ENCODE results near the gene ZFP36L1.
"Not testable (repeated sequence)": the region's sequence is repeated elsewhere in the genome, so short reads cannot be mapped to it uniquely, and the experiment has no call there.

The ZFP36L1 gene

DNA sequence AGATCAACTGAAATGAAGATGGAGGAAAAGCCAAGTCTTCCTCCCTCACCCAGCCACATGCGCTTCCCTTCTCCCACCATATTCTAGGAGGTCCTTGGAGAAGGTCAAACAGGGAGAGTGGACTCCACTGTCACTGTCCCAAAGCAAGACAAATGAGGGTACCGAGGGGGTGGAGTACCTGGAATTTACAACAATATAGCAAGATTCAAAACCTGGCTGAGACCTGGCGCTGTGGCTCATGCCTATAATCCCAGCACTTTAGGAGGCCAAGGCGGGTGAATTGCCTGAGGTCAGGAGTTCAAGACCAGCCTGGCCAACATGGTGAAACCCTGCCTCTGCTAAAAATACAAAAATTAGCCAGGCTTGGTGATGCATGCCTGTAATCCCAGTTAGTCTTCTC is 29.0 kb downstream of the ZFP36L1 start:
- DNase-seq (ENCODE audit: low read depth, low spot score), result not testable (repeated sequence)

DNA sequence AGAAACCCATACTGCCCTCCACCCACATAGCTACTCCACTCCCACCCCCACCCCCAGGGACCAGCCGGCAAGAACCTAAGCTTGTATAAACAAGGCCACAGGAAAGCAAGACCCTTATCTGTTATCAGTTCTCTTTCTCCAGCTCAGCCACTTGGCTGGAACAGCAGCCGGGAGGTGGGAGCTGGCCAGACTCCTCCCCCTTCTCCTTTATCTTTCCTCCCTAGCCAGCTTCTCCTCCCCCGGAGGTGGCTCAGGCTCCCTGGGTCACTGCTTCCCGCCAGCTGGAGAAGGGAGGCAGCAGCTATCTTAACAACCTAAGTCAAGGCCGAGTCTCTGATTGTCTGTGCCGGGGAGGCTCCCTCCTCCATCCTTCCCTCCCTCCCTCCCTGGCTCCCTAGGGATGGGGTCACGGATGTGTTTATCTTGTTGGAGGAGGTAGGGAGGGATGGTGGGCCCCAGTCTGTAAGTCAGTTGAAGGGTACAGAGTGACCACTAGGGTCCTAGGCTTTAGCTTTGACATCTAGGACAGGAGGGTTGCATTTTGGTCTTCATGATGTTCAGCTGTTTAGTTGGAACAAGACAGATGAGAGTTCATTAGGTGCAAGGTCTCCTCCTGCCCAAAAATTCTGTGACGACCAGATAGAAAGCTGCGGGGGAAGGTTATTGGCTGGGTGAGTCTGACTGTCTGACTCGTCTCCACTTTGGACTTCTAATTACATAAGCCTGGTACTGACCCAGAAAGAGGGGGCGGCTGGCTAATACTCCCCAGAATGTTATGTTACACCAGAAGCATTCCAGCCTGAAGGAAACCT is 29.7 kb downstream of the ZFP36L1 start:
- no peak for DNase-seq (ENCODE audit: low read depth, low spot score)

DNA sequence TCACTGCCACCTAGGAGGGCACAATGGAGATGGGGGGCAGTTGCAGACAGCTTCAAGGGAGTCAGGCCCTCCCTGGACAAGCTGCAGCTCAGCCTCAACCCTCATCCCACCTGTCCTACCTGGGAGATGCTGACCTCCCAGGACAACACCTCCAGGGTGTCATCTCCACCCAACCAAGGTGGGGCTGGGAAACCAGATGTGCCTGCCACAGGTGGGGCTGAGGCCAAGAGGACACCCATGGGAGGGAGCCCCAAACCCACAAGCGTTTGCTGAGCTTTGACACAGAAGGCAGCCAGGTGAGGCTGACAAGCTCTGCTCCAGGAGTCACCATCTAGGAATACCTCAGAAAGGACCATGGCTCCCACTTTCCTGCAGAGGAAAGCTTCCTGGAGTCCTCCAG is 31.5 kb downstream of the ZFP36L1 start:
- DNase-seq (ENCODE audit: low read depth, low spot score), result no peak

DNA sequence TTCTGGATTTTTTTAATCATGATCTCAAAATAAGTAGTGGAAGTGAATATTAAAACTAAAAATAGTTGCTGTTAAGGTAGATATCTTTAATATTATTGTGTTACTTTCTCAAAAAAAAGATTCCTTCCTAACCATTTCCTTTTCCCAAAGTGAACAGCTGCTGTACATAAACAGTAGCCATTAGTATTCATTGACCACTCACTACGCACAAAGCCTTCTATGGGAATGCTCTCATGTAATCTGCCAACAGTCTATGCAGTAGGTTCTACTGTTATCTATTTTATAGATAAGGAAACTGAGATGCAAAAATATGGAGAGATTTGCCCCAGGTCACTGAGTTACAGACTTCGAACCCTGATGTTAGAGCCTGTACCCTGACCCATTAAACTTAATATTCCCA is 32.1 kb downstream of the ZFP36L1 start:
- no peak for DNase-seq (ENCODE audit: low read depth, low spot score)

DNA sequence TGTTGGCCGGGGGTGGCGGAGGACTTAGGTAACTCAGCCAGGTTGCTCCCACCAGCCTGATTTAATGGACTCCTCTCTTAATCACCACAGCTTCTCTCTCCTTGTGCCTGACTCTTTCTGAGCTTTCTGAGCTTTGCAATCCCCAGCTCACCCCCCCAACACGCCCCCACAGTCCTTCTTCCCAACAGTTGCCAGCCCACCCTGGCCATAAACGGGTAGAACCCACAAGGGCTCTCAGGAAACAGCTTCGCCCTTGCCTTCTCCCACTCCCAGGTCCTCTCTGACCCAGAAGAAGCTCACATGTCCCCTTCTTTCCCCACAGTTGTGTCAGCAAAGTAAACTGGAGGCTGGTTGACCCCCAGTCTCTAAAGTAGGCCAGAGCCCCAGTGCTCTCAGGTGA is 32.9 kb downstream of the ZFP36L1 start:
- DNase-seq (ENCODE audit: low read depth, low spot score), result no peak

DNA sequence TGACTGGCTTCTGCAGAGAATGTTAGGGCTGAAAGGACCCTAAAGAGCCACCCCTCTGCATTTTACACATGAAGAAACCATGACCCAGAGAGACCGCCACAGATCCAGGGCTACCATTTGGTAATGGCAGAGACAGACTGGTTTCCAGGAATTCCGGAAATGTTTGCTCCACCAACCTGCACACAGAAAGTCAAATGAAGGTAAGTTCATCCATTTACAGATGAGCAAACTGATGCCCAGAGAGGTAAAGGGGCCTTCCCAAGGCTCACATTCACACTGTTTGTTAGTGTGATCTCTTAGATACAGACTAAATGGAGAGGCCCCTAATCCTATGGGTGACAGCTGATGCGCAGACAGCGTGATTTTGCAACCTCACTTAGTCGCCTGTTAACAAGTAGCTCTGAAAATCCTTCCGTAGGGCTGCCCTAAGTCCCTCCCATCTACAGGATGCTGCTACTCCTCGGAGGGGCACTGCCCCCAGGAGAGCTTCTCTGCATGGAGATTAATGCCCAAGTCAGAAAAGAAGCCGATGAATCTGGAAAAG is 33.8 kb downstream of the ZFP36L1 start:
- DNase-seq (ENCODE audit: low read depth, low spot score), result no peak

DNA sequence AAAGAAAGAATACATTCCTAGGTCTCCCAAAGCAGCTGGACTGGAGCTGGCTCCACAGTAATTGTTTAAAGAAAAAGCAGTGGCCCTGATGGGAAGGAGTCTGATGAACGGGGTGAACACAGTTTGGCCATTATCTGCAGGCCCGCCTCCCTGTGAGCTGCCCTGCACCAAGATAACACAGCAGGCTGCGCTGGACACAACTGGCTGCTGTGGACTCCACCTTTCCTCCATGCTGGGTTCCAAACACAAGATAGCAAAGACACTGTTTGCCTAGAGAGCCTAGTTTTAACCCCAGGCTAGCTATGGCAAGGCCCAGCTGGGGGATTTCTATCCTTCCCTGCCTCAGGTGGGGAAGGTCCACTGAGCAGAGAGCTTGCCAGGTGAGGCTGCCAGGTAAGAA is 34.6 kb downstream of the ZFP36L1 start:
- DNase-seq (ENCODE audit: low read depth, low spot score), result no peak

DNA sequence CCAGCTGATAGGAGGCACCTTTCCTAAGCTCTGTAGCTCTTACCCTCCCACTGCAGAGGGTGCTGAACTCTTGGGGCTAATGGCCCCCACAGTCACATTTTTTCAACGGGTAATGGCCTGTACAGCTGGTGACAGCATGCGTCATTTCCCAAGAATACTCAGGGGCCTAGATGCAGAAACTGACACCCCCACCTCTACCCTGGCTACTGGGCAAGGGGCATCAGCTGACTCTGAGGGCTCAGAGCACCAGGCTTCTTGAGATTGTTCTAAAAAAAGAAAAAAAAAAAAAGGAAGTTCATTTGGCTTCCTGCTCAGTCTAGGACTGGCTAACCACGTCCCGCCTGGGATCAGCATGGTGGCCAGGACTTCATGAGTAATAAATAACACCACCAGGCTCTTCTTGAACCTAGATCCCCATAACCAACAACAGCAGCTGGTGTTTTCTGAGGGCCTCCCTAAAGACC is 35.2 kb downstream of the ZFP36L1 start:
- no peak for DNase-seq (ENCODE audit: low read depth, low spot score)

DNA sequence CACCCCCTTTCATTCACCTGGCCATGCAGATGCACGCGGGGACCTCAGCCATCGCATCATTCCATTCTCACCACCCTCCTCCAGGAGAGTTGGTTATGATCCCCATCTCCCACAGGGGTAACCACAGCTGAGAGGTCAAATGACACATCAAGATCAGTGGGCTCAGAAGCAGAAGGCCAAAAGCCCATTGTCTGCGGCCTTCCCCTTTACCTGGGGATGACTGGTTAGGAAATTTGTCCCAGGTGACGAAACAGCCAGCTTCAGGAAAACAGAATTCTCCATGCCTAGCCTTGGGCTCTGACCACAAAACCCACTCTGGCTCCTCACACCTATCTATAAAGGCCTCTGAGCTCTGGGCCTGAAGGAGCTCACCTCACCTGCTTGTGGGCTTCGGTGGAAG is 36.1 kb downstream of the ZFP36L1 start:
- DNase-seq (ENCODE audit: low read depth, low spot score), result no peak

DNA sequence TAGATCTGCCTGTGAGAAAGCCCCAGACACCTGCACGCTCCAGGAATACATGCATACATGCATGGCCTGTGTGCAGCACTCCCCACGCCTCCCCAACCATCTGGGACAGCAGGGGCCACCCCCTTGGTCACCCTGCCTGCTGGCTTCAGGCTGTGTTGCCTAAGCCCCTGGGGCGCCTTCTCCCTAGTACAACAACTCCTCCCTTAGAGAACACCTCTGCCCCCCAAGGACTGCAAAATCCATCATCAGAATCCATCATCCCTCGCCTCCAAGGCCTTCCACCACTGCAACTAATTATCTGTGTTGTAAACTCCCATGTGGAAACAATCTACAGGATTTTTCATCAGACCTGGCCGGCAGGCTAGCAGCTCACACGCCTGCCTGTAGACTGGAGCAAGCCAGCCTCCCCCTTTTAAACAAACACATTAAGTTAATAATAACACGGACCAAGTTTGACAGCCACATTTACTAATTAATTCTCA is 36.8 kb downstream of the ZFP36L1 start:
- no peak for DNase-seq (ENCODE audit: low read depth, low spot score)

DNA sequence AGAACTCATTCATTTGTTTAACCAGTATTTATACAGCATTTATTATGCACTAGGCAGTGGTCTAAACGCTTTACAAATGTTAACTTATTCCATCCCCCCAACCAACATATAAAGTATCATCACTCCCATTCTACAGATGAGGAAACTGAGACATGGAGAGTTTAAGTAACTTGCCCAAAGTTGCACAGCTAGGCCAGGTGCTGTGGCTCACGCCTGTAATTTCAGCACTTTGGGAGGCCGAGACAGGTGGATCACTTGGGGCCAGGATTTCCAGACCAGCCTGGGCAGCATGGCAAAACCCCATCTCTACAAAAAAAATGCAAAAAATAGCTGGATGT is 37.9 kb downstream of the ZFP36L1 start:
- DNase-seq (ENCODE audit: low read depth, low spot score), result no peak

DNA sequence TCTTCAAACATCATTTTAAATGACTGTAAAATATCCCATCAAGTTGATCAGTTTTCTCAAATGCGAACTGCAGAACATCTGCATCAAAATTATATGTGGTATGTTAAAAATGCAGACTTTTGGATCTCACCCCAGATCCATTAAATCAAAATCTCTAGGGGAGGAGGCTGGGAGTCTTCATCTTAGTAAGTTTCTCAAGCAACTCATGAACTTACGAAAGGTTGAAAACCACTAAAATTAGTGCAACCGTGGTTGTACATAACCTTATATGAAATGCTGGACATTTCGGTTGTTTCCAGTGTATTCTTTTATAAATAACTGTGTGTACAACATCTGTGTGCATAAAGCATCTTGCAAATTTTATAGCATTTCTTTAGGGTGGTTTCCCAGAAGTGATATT is 39.2 kb downstream of the ZFP36L1 start:
- DNase-seq (ENCODE audit: low read depth, low spot score), result no peak

DNA sequence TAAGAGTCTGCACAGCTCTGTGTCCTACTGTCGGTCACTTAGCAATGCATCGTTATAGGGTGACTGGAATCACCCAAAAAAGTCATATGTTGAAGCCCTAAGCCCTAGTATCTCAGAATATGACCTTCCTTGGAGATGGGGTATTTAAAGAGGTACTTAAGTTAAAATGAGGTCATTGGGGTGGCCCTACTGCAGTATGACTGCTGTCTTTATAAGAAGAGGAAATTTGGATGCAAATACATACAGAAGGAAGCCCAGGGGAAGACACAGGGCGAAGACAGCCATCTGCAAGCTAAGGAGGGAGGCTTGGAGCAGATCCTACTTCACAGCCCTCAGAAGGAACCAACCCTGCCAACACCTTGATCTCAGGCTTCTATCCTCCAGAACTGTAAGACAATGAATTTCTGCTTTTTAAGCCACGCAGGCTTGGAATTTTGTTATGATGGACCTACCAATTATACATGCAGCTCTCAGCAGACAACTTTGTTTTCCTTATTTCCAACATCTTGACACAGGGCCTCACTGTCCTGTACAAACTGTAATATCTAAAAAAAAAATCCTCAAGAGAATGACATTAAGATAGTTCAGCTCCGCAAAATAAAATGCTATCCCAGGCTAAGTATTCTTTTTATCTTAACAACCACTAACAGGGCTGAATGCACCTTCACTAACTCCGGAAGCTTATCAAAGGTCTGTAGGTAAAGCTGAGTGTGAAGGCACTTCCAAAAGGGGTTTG is 40.4 kb downstream of the ZFP36L1 start:
- DNase-seq (ENCODE audit: low read depth, low spot score), result no peak

DNA sequence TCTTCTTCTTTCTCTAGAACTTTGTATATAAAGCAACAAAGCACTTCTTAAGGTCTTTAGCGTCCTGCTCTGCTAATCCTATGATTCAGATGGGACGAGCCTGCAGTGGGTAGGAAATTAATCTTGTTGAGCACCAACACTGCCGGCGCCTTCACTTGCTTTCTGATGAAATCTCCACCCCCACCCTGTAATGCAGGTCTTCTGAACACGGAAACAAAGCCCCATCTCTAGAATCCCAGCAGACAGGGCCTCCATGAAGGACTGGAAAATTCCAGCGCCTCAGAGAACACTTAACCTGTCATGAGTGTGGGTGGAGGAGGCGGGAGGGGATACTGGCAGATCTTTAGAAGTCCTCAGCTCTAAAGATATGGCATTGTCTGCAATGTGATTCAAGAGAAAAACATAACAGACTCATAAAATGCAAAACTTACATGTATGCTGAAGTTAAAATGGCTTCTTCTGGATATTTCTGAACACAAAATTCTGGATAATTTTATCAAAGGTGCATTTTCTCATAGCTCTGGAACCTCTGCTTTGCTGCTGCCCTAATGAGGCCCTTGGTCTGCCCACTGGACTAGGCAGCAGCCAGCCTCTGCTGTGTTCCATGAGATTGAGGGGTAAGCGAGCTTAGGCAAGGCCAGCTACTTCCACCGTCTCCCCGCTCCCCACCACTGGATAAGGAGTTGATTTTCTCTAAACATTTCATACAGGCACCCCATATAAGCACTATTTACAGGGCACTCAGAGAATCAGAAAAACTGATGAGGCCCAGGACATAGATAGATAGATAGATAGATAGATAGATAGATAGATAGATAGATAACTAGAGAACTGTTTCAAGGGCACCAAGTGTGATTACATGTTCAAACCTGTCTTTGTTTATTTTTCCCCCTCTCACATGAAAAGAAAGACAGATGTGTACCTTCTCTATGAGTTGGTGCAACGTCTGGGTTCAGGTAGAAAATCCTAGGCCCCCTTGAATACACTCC is 43.1 kb downstream of the ZFP36L1 start:
- DNase-seq (ENCODE audit: low read depth, low spot score), result no peak

DNA sequence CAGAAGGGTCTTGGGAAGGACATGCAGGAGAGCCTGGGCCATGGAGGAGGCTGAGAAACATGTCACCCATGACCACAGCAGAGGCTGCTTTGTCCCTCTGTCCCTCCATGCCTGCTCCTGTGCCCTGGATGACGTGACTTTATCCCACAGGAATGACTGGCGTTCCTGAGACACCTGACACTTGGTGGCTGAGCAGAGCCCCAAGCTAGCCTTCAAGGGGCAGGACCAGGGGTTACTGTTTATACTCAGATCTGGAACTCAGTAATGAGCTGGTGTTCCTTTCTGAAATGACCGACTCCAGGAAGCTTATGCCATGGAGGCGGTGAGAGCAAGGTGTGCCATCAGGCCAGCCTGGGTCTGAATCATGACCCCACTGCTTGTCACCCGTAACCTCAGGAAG is 44.2 kb downstream of the ZFP36L1 start:
- no peak for DNase-seq (ENCODE audit: low read depth, low spot score)

DNA sequence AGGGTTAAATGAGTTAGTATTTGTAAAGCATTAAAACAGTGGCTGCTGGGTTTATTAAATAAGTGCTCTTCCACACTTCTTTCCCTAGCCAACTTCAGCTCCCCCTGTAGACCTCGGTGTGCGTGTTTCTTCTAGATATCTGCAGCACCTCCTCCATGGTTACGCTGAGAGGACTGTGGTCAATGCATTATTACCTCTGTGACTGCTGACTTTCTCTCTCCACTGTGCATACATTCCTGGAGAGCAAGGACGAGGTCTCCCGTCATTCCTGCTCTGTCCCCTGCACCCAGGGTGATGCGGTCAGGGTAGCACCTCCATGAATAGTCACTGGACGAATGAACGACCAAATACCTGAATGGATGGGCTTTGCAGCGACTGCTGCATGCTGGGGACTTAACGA is 44.6 kb downstream of the ZFP36L1 start:
- DNase-seq (ENCODE audit: low read depth, low spot score), result no peak

DNA sequence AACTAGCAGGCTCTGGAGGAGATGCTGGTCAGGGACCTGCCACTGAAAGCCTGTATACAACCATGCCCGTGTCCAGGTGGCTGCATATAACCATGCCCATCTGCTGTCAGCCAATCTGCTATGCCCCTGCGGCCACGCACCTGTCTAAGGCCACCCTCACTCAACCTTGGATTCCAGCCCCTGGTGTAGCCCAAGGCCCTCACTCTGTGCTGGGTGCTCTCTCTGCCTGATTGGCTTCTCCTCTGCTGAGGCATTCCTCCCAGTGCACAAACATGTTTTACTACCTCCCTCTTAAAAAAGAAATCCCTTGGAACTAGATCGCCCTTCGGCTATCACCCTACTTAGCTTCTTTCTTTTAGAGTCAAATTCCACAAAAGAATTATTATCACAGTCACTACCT is 45.5 kb downstream of the ZFP36L1 start:
- no peak for DNase-seq (ENCODE audit: low read depth, low spot score)

DNA sequence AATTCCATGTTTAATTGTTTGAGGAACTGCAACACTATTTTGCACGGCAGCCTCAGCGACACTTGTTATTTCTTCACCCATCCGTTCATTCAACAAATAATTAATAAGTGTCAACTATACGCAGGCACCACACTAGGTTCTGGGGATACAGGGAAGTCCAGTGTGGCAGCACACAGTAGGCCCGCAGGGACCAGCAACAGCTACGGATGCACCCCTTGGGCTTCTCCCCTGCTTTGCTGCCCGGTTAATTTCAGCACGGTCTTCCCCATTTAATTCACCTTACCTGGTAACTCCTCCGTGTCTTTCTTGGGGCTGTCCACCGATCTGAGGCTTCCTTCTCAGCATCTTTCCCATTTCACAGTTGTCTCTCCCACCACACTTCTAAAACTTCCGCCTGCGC is 48.3 kb downstream of the ZFP36L1 start:
- DNase-seq (ENCODE audit: low read depth, low spot score), result no peak

DNA sequence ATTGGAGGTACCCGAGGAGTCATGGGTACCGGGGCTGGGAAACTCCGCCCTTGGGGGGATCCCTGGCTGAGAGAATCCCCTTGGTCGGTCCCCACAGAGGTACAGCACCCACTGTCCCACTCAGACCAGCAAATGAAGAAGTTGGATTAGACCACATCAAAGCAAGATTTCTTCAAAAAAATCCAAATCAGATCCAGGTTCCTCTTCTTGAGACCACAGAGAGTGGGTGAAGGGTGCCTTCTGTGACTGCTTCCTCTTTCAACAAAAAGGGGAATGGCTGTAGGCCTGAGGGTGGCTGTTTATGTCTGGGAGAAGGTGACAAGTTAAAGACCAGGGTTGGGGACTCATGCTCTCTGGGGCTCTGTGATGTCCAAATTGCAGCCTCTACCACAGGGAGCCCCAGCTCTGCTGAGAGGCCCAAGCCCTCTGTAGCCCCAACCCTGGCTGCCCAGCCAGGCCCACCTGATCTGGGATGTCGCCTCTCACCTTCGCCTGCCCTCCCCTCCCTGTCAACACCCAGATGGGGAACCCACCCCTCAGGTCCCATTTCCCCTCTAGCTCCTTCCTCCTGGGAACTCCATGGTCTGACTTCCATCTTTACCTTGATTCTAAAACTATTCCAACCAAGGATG is 50.9 kb downstream of the ZFP36L1 start:
- DNase-seq (ENCODE audit: low read depth, low spot score), result no peak

DNA sequence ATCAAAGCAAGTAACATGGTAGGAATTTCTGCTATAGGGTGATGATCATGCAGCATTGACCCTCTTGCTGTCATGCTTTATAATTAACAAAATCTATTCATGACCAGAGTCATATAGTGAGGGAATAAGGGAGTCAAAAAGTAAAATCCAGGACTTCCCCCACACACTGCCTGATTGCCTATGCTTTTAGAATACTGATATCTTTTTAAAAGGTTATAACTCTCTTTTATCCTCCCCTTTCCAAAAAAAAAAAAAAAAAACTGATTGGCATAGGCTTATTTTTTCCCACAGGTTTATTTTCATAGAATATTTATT is 51.4 kb downstream of the ZFP36L1 start:
- DNase-seq (ENCODE audit: low read depth, low spot score), result no peak

DNA sequence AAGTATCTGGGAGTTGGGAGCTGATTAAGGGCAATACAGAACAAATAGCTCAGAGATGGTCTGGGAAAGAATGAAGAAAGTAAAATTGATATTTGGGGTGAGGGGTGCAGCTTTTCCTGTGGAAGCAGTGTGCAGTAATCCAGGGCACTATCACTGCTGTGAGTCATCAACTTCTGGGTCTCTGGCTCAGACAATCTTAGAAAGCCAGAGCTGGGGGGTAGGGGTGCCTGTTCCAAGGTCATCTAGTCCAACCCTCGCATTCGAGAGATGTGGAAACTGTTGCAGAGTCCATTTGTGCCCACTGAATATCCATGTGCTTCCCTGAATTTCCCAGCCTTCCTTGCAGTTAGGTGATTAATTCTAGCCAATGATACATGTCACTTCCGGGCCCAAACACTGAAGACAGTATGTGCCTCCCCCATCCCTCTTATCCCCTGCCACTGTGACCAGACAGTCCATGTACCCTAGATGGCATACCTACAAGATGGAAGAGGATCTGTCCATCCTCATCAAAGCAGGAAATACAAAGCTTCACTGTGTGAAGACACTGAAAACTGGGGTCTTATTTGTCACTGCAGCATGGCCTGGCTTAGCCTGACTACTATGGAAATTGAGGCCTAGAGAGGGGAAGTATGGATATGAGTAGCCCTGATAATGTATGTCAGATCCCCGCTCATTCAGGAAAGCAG is 51.9 kb downstream of the ZFP36L1 start:
- no peak for DNase-seq (ENCODE audit: low read depth, low spot score)

All from smooth muscle cell of the brain vasculature (primary cell).